SH-SY5Y (cell line): Measurements from ENCODE around the gene ANKRD11.

ENCODE experiments used
- GATA2 ChIP-seq: IDR thresholded peaks from 2 replicates; pipeline ENCODE4 v1.6.1; 2011; ENCODE audit warnings: mild to moderate bottlenecking, low read depth, low read length
- GATA3 ChIP-seq: IDR thresholded peaks from 2 replicates; pipeline ENCODE4 v1.6.1; 2011; ENCODE audit warnings: low read depth, mild to moderate bottlenecking, low read length, moderate library complexity

GRCh38 chr16:89278441-89279240 is 211.7 kb downstream of the ANKRD11 start:
- no peak for TF ChIP-seq GATA2
- TF ChIP-seq GATA3: no peak
